ENCODE data around the gene WDR82. TPM values are rescaled to one million over a fixed set of nuclear protein-coding genes. Genes with fewer than 3 reads are reported as not detected.

Gene WDR82
- total RNA-seq, 2 donors from 2014 or later: 82.8 to 87.4 TPM

DNA sequence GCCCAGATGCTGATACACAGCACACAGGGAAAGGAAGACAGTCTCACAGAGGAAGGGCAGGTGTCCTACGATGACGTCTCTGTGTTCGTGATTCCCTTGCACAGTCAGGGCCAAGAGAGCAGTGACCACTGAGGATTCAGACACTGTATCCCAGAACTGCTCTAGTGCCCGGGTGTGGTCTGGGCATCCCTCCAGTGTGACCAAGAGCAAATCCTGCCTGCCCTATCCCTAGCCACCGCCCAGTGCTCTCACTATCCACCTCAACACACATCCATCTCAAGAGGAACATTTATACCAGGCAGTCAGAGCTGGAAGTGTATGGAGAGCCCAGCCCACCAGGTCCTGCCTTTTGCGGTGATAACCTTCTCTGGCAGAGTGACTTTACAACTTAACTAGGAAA lies 28.8 kb downstream of the WDR82 start:
- H3K9me3 Mint-ChIP-seq: no peaks in the 10 kb centered on the region
- peaks cover 64 to 71% of the 10 kb centered on the region in 2 donors for H3K4me1 Mint-ChIP-seq (ENCODE audit: low read depth in 2 of 2)
- no peak overlapping the region for H3K4me3 Mint-ChIP-seq
- no peak for DNase-seq (ENCODE audit: low spot score)
- H3K36me3 Mint-ChIP-seq: peaks cover 10% of the 10 kb centered on the region
- peak overlapping the region; percentile 29 to 90 for H3K27ac Mint-ChIP-seq
- no peak for ATAC-seq
- no peaks in the 10 kb centered on the region for H3K27me3 Mint-ChIP-seq

DNA sequence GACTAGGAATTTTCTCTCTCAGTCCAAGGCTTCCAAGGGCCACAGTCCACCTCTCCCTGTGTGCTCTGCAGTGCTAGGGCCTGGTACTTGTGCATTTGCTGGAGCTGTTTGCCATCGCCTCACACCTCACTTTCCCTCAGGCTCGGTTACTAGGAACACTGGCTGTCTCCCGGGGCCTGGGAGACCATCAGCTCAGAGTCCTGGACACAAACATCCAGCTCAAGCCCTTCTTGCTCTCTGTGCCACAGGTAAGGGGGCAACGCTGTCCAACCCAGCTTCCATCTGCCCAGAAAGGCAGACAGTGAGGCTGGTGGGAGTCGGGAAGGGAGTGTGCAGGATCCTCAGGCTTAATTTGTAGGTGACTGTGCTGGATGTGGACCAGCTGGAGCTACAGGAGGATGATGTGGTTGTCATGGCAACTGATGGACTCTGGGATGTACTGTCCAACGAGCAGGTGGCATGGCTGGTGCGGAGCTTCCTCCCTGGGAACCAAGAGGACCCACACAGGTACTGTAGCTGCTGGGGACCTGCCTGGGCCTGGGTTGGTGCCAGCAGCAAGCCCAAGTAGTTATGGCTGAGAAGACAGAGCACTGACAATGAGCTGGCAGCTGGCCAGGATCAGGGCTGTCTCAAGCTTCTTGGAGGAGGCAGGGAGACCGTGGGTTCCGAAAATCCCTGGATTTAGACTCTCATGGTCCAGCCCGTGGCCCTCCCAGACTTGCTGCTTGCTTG lies 29.5 kb downstream of the WDR82 start:
- H3K27ac Mint-ChIP-seq: peak overlapping the region; percentile 90
- H3K4me3 Mint-ChIP-seq: peak overlapping the region; percentile 22
- H3K4me1 Mint-ChIP-seq (ENCODE audit: low read depth in 2 of 2): peaks cover 64 to 68% of the 10 kb centered on the region in 2 donors
- ATAC-seq: no peak
- DNase-seq (ENCODE audit: low spot score): no peak
- H3K36me3 Mint-ChIP-seq: peaks cover 10% of the 10 kb centered on the region
- no peaks in the 10 kb centered on the region for H3K27me3 Mint-ChIP-seq
- H3K9me3 Mint-ChIP-seq: no peaks in the 10 kb centered on the region

DNA sequence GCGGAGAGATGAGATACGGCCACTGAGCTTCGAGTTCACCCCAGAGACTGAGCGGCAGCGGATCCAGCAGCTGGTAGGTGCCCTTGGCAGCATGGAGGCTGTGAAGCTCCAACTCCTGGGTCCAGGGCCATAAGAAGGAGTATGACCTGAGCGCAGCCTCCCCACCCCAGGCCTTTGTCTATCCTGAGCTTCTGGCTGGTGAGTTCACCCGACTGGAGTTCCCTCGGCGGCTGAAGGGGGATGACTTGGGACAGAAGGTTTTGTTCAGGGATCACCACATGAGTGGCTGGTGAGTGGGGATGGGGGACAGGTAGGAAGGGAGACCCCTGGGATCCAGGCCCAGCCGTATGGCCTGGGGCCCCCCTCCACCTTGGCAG lies 30.3 kb downstream of the WDR82 start:
- H3K36me3 Mint-ChIP-seq: peaks cover 8% of the 10 kb centered on the region
- H3K4me3 Mint-ChIP-seq: peak overlapping the region; percentile 22
- H3K4me1 Mint-ChIP-seq (ENCODE audit: low read depth in 2 of 2): peaks cover 61 to 63% of the 10 kb centered on the region in 2 donors
- H3K27me3 Mint-ChIP-seq: no peaks in the 10 kb centered on the region
- peak overlapping the region; percentile 90 for H3K27ac Mint-ChIP-seq
- DNase-seq (ENCODE audit: low spot score): no peak
- H3K9me3 Mint-ChIP-seq: no peaks in the 10 kb centered on the region
- ATAC-seq: no peak

DNA sequence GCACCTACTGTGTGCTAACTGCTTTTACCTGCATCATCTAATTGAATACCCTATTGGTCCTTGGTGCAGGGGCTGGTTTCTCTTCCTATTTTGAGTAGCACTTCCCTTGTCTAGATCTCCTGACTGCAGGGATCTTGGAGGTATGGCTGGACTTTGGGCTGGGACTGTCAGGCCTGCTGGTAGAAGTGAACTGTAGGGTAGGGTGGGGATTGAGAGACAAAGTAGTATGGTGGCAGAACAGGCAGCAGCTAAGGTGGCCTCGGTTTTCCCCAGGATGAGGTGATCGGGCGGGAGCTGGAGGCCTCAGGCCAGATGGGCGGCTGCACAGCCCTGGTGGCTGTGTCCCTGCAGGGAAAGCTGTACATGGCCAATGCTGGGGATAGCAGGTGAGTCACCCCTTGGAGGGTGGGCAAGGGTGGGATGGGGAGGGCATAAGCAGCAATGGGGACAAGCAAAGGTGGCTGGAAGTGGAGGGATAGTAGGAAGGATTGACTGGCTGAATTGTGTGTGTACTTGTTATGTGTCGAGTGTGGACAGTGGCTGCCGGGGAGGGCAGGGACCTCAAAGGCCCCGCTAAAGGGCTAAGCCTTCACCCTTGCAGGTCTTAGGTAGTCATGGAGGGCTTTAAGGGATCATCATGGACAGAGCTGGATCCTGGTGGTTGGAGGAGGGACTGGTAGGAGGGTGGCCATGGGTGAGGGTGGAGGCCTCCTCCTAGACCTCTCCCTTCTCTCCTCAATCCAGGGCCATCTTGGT lies 30.9 kb downstream of the WDR82 start:
- DNase-seq (ENCODE audit: low spot score): no peak
- H3K27me3 Mint-ChIP-seq: no peaks in the 10 kb centered on the region
- ATAC-seq: no peak
- H3K27ac Mint-ChIP-seq: peak overlapping the region; percentile 90
- H3K4me1 Mint-ChIP-seq (ENCODE audit: low read depth in 2 of 2): peaks cover 56 to 60% of the 10 kb centered on the region in 2 donors
- no peaks in the 10 kb centered on the region for H3K9me3 Mint-ChIP-seq
- H3K36me3 Mint-ChIP-seq: peaks cover 2% of the 10 kb centered on the region
- H3K4me3 Mint-ChIP-seq: peak overlapping the region; percentile 82

GRCh38 chr3:52246728-52247408 lies 31.6 kb downstream of the WDR82 start:
- no peaks in the 10 kb centered on the region for H3K36me3 Mint-ChIP-seq
- peaks cover 53 to 61% of the 10 kb centered on the region in 2 donors for H3K4me1 Mint-ChIP-seq (ENCODE audit: low read depth in 2 of 2)
- peak overlapping the region; percentile 90 for H3K27ac Mint-ChIP-seq
- H3K9me3 Mint-ChIP-seq: no peaks in the 10 kb centered on the region
- ATAC-seq (peak in 1 of 2 donors; percentile 5), DNase-seq (ENCODE audit: low spot score) (no peak)
- no peaks in the 10 kb centered on the region for H3K27me3 Mint-ChIP-seq
- peak overlapping the region; percentile 82 for H3K4me3 Mint-ChIP-seq

DNA sequence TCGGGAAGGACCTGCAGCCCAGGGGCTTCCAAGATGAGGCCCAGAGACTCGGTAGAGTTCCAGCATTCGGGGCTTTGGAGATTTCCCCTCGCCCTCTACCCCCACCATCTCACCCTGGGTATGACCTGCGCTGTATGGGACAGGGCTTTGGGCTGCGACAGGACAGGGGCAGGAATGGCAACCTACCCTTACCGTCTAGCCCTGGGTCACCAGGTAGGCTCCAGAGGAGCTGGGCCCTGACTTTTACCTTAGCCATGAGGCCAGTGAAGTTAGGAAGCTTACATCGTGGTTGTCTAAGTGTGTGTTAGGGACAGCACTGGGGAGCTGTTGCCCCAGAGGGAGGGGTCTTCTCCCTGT lies 32.2 kb downstream of the WDR82 start:
- no peaks in the 10 kb centered on the region for H3K36me3 Mint-ChIP-seq
- peaks cover 56 to 66% of the 10 kb centered on the region in 2 donors for H3K4me1 Mint-ChIP-seq (ENCODE audit: low read depth in 2 of 2)
- H3K27ac Mint-ChIP-seq: peak overlapping the region; percentile 90
- DNase-seq (ENCODE audit: low spot score) (no peak), ATAC-seq (peak in 1 of 2 donors; percentile 4)
- H3K4me3 Mint-ChIP-seq: peak overlapping the region; percentile 82
- no peaks in the 10 kb centered on the region for H3K27me3 Mint-ChIP-seq
- no peaks in the 10 kb centered on the region for H3K9me3 Mint-ChIP-seq

DNA sequence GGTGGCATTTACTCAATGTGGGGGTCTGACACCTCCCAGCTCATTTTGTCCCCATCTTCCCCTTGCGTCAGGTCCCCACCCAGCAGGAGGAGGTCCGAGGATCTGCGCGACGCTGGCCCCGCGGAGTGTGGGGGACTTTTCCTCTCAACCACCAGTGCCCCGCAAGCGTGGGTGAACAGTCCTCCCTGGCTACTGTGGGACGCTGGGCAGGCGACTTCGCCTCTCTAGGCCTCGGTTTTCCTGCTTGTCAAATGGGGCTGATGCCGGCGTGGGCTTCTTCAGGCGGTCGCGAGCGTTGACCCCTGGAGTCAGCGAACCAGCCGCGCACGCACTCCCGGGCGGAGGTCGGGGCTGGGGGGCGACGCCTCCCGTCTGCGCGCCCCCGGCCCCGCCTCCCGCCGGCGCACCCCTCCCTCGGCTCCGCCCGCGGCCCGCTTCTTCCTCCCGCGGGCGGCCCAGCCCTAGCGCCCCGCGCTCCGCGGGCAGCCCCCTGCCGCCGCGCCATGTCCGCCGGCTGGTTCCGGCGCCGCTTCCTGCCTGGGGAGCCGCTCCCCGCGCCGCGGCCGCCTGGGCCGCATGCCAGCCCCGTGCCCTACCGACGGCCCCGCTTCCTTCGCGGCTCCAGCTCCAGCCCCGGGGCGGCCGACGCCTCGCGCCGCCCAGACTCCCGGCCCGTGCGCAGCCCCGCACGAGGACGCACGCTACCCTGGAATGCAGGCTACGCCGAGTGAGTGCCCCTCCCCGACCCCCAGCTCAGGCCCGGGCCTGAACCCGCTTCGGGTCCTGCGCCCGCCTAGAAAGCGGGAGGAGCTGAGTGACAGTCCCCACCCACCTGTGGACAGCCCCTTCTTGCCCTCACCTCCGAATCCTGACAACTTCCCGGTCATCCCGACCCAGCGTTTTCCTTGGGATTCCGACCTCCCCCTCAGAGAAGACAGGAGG lies 32.9 kb downstream of the WDR82 start, which contains the start of gene PPM1M:
TSS of gene PPM1M (plus strand) at position 438 of the 942 bp plus-strand sequence. CDS start at position 504, 66 bp downstream.
- no peaks in the 10 kb centered on the region for H3K27me3 Mint-ChIP-seq
- H3K9me3 Mint-ChIP-seq: no peaks in the 10 kb centered on the region
- H3K36me3 Mint-ChIP-seq: no peaks in the 10 kb centered on the region
- peak; percentile 81 for DNase-seq (ENCODE audit: low spot score)
- ATAC-seq: peak; percentile 74 to 81
- peak within 1 kb of the TSS; percentile 82 for H3K4me3 Mint-ChIP-seq
- H3K27ac Mint-ChIP-seq: peak within 1 kb of the TSS; percentile 90 to 92
- peaks cover 60 to 70% of the 10 kb centered on the region in 2 donors for H3K4me1 Mint-ChIP-seq (ENCODE audit: low read depth in 2 of 2)

DNA sequence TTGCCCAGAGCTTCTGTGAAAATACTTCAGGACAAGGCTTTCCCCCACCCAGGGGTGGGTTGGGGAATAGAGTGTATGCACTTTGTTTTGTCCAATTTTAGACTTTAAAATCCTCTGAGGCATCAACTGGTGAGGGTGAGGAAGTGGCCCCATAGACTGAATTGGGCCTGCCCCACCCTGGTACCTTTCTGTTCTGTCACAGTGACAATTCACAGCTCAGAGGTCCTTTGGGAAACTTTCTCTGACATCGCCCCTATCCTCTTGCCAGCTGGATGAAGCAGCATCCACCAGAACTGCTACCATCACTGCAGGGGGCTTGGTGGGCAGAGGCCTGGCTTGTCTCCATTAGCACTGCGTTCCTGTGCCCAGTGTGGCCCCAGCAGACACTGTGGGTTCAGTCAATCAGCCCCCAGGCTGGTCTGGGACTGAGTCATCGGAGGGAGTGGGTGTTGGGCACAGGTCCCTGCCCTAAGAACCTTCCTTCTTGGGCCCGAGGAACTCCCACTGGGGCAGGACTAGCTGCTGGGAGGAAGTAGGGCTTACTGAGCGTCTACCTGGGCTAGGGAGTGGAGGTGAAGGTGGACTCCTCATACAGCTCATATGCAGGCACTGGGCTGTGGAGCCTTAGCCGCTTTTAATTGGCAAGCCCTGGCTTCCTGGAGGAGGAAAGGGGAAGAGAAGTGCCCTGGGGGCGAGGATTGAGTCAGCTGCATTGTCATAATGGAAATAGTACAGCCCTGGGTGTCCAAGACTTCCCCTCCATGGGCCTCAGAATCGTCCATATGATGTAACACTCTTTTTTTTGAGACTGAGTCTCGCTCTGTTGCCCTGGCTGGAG lies 34.4 kb downstream of the WDR82 start:
- Mint-ChIP-seq H3K36me3 (peaks cover 6% of the 10 kb centered on the region), H3K4me3 (peak overlapping the region; percentile 79), H3K9me3 (no peaks in the 10 kb centered on the region), H3K27me3 (no peaks in the 10 kb centered on the region), H3K4me1 (ENCODE audit: low read depth in 2 of 2) (peaks cover 62 to 74% of the 10 kb centered on the region in 2 donors), H3K27ac (peak overlapping the region; percentile 90 to 92)
- ATAC-seq (peak; percentile 64 to 68), DNase-seq (ENCODE audit: low spot score) (no peak)

DNA sequence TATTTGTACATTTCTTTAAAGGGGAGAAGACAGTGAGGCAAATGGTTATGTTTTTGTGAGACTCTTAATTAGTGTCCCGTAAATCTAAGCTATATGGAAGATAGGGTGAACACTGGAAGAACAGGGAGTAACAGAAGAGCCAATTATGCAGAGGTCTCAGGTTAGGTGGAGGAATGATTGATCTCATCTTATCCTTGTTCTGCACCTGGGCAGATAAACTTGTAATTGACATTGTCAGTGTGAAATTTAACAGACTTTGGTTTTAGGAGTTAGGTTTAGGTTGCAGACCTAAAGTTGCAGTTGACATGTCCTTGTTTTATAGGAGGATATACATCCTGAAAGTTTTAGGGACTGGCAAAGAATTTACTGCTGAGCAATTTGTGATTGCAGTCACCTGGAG lies 36.4 kb downstream of the WDR82 start:
- no peaks in the 10 kb centered on the region for H3K9me3 Mint-ChIP-seq
- no peak for DNase-seq (ENCODE audit: low spot score)
- no peaks in the 10 kb centered on the region for H3K27me3 Mint-ChIP-seq
- H3K36me3 Mint-ChIP-seq: peaks cover 6% of the 10 kb centered on the region
- peak overlapping the region; percentile 54 to 69 for H3K27ac Mint-ChIP-seq
- peaks cover 51 to 67% of the 10 kb centered on the region in 2 donors for H3K4me1 Mint-ChIP-seq (ENCODE audit: low read depth in 2 of 2)
- H3K4me3 Mint-ChIP-seq: no peak overlapping the region
- no peak for ATAC-seq

GRCh38 chr3:52240886-52241370 lies 37.5 kb downstream of the WDR82 start:
- peak overlapping the region; percentile 93 for H3K27ac Mint-ChIP-seq
- peaks cover 6% of the 10 kb centered on the region for H3K36me3 Mint-ChIP-seq
- H3K4me3 Mint-ChIP-seq: peak overlapping the region; percentile 98
- no peaks in the 10 kb centered on the region for H3K27me3 Mint-ChIP-seq
- H3K9me3 Mint-ChIP-seq: no peaks in the 10 kb centered on the region
- no peak for ATAC-seq
- no peak for DNase-seq (ENCODE audit: low spot score)
- H3K4me1 Mint-ChIP-seq (ENCODE audit: low read depth in 2 of 2): peaks cover 43 to 66% of the 10 kb centered on the region in 2 donors

GRCh38 chr3:52240059-52240885 lies 38.2 kb downstream of the WDR82 start:
- peak overlapping the region; percentile 98 for H3K4me3 Mint-ChIP-seq
- H3K9me3 Mint-ChIP-seq: no peaks in the 10 kb centered on the region
- H3K36me3 Mint-ChIP-seq: peaks cover 6% of the 10 kb centered on the region

More at GRCh38 chr3:52240059-52240885, 38.2 kb downstream of the WDR82 start:
- Mint-ChIP-seq H3K4me1 (ENCODE audit: low read depth in 2 of 2) (peaks cover 43 to 69% of the 10 kb centered on the region in 2 donors), H3K27ac (peak overlapping the region; percentile 93), H3K27me3 (no peaks in the 10 kb centered on the region)
- DNase-seq (ENCODE audit: low spot score) (peak; percentile 65), ATAC-seq (no peak)

Data from natural killer cell treated with Interleukin-12 subunit alpha and Interleukin-12 subunit beta and Interleukin-15 and Interleukin-18, amount 100 ng/mL, for 72 hours (primary cell).